ENCODE data around the gene SARS1.
A peak's percentile ranks its signal among the peaks of the same experiment; 100 is the strongest.
"Not testable (repeated sequence)": the region's sequence is repeated elsewhere in the genome, so short reads cannot be mapped to it uniquely, and the experiment has no call there.

SARS1 gene

DNA sequence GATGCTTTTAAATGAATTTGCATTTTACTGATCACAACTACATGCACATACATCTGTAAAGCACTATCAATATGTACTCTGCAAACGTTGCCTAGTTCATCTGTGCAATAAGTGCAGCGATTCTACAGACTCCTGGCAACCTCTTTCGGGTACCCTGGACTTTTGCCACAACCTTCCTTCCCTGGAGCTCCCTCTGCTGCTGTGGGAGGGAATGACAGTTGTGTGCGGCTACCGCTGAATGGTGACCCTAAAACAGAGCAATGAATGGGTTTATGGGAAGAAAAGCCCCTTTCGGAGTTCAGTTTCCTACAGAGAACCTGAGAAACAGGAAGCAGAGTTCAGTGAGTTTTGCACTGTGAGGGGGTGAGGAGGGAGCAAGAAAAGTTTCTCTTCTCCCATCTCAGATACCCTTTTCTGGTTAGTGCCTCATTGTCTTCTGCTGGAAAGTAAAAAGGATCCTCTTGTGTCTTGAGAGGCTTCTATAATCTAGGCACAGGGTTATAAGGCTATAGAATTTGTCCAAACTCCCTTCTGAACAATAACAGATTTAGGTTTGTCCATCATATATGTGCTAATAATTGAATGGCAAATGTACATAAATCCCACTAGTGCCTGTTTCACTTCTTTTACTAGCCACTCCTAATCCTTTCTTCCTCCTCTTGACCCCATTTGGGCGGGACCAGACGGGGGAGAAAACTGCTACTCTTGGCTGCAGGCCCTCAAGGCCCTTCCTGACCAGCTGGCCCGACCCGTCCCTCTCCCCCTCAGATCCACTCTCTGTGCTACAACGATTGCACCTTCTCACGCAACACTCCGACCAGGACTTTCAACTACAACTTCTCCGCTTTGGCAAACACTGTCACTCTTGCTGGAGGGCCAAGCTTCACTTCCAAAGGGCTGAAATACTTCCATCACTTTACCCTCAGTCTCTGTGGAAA is 19.8 kb upstream of the SARS1 start:
- DNase-seq = peak; percentile 76

DNA sequence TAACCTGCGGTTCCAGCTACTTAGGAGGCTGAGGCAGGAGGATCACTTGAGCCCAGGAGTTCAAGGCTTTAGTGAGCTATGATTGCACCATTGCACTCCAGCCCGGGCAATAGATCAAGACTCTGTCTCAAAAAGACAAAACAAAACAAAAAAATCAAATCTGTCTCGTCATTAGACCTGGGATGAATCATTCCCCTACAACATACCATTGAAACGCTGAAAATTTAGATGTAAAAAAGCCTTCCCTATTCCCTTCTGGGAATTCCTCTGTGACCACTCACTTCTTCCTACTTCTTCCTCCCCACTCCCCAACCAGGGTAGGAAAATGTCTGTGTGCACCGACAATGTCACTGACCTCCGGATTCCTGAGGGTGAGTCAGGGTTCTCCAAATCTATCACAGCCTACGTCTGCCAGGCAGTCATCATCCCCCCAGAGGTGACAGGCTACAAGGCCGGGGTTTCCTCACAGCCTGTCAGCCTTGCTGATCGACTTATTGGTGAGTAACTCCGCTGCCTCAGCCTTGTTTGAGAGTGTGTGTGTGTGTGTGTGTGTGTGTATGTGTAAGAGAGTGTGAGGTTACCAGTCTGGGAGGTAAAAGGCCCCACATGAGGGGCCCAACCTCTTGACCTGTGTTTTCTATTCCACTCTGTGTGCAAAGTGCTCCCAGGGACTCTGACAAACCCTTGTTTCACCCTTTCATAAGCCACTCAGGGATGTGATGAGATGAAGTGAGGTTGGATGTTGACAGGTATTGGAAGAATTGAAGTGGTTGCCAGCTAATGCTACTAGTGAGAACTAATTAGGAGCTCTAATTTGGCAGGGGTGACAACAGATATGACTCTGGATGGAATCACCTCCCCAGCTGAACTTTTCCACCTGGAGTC is 16.3 kb upstream of the SARS1 start:
- peak; percentile 50 for DNase-seq

DNA sequence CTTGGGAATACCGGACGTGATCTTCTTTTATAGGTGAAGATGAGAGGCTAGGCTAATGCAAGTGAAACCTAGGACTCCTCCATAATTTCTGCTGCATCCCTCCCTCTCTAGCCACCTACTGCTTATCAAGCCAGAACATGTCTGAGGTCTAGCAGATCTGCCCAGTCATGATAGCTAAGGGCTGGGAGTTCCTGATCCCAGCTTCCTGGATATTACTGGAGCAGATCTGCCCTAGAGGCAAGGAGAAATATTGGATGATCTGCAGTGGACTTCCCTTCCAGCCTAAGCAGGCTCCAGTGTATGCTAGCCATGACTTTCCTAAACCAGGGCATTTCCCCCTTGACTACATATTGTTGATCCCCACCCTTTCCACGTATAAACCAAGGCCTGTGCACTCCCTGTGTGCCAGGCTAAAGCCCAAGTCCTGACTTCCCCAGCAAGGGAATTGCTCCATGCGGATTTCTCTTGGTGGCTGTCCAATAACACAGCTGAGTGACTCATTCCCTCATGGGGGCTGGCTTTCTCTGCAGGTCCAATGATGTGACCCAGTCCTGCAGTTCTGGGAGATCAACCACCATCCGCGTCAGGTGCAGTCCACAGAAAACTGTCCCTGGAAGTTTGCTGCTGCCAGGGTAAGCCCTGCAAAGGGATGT is 15.5 kb upstream of the SARS1 start:
- DNase-seq = no peak

DNA sequence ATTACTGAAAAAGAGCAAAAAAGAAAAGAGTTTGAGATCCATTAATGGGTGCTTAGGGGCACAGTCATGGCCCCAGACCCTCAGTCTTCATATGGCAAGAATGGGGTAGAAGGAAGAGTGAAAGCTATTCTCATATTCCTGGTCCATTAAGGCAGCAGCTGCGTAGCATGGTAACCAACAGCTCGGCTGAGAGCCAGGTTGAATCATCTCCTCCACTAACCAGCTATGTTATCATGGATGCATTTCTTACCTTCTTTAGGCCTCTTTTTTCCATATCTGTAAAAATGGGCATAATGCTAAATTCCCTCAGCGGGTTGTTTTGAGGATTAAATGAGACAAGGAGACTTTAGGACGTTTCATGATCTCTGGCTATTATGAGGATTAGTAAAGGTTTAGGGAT is 15.0 kb upstream of the SARS1 start:
- DNase-seq = no peak

DNA sequence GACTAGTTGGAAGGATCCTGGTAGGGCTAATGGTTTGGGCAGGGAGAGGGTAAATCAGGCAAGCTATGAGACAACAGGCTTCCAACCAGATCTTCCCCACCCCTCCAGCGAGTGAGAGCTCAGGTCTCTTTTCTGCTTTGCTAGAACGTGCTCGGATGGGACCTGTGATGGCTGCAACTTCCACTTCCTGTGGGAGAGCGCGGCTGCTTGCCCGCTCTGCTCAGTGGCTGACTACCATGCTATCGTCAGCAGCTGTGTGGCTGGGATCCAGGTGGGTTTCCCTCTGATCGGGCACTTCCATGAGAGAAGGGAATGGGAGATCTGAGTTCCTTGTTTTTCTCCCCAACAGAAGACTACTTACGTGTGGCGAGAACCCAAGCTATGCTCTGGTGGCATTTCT is 14.0 kb upstream of the SARS1 start:
- DNase-seq = no peak

DNA sequence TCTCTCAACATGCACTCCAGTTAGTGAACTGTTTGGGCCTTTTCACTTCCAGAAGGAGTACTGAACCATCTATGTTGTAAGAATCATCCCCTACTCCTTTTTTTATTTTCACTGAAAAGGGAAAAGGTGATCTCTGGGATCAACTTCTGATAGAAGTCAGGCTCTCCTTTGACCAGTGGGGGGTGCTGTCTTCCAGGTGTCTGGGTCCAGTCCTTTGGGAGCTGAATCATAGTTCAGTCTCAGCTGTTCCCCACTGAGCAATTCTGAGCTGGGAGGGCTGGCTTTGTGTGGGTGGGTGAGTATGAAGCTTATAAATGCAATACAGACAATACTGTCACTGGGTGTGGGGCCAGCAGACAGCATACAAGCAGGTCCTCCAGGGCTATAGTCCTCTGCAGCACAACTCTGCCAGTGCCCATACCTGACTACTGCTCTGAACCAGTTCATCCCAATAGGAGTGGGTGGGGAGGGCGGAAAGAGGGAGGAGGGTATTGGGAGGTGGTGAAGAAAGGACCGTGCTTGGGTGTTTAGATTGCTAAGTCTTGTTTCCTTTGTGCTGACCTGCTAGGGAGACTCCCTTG is 12.5 kb upstream of the SARS1 start:
- peak; percentile 55 for DNase-seq

DNA sequence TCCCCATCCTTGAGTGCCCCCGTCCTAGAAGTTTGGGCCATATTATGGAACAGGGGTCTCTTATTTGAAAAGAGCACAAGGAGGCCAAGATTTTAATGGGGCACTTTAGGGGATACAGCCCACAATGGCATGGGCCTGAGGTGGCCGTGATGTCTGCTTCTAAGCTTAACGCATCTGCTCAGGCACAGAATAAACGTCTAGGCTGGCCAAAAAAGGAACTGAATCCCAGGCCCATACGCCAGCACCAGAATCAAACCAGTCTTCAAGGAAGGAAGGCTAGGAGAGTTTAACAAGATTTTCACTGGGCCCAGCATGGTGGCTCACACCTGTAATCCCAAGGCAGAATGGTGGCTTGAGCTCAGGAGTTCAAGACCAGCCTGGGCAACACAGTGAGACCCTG is 9.2 kb upstream of the SARS1 start:
- DNase-seq = no peak

DNA sequence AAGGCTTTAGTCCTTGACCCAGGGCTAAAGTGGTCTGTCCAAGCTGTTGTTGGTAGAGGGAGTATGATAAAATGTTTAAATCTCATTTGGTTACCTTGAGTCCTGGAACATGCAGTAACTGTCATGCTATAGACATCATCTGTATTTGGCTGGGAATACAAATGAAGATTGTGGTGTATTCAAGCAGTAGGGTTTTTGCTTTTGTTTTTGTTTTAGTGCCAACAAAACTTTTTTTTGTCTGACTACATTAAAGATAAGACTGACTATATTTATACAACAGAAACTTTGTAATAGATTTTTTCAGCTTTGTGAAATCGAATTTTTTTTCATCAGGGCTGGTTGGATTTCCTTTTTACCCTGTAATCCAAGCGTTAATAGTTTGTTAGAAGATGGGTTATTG is 7.4 kb upstream of the SARS1 start:
- DNase-seq = no peak

DNA sequence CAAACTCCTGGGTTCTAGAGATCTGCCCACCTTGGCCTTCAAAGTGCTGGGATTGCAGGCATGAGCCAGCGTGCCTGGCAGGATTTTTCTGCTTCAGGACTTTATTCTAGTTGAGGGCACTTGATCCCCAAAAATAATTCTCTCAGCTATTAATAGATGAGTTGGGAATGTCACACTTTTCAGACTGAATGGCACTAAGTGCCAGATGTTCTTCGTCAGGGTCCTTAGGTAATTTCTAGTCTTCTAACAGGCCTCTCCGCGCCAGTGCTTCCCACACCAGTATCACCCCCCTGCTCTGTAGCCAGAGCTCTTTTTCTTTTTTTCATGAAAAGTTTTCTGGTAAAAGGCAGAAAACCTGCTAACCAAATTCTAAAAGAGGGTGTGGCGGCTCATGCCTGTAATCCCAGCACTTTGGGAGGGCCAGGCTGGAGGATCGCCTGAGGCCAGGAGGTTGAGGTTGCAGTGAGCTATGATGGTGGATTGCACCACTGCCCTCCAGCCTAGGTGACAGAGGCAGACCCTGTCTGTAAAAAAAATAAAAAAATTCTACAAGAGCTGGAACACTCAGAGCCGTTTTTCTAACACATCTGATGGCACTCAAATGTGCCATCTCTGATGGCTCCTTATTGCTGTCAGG is 6.1 kb upstream of the SARS1 start:
- DNase-seq = no peak

DNA sequence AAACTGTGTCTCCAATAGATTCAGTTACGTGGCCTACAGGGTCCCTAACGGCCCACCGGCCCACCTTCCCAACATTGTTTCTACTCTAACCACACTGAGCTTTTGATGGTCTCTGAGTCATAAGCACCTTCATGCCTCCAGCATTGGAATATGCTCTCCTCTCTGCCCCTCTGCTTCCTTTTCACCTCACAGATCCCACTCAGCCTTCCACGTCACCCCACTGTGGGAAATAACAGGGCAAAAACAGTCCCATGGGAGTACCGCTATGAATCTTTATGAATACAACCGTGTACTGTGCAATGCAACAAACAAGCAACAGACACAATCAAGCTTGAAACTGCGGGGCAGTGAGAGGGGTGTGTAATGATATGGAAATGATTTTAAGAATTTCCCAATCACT is 5.3 kb upstream of the SARS1 start:
- no peak for DNase-seq

DNA sequence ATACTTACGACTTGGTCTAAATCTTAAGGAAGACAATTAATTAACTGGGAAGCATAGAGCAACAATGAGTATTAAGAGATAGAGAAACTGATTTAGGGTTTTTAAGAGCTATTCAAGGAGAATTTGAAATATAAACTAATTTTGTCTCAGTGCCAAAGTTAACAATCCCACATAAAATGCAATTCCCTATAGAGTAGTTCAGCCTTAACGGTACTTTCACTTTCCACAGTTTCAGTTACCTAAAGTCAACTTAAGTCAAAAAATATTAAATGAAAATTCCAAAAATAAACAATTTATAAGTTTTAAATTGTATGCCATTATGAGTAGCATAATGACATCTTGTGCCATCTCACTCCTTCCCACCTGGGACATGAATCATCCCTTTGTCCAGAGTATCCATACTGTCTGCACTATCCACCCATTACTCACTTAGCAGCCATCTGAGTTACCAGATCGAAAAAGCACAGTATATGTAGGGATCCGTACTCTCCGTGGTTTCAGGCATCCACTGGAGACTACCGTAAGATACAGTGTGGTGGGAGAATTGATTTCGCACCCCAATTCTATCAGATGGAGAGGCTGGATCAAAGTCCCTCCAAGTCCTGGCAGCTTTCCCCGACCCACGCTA is 4.8 kb upstream of the SARS1 start:
- no peak for DNase-seq

DNA sequence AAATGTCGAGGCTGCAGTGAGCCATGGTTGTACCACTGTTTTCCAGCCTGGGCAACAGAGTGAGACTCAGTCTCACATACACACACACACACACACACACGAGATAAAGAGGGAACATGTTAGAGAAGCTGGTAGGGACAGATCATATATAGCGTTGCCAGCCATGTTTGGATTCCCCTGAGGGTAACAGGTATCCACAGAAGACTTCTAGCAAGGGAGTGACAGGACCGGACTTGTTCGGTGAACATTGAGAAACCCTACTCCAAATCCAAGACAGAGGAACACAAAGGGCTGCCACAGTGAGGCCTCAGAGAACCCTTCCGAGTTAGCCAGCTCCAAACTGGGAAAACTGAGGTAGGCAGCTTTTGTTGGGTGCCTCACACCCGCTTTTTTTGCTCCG is 3.7 kb upstream of the SARS1 start:
- DNase-seq = no peak

DNA sequence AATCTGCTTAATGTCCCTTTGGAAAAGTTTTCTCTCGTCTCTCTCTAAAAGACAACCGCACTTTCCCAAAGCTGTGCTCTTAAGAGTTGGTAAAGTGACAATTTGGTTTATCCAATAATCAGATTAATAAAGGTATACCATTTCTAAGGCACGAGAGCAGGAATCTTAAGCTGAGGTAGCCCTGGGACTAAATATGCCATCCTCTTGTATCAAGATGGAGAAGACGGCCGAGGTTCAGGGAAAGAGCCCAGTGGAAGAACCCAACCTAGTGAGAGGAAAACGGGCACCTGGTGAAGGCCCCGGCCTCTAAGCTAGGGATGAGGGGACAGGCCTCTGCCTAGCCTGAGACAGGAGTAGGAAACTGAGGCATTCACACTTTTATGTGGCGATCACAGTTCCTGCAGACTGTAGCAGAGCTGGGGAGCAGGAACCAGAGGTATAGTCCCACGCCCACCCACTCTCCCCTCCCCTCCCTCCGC is 334 bp upstream of the SARS1 start:
- DNase-seq = no peak

DNA sequence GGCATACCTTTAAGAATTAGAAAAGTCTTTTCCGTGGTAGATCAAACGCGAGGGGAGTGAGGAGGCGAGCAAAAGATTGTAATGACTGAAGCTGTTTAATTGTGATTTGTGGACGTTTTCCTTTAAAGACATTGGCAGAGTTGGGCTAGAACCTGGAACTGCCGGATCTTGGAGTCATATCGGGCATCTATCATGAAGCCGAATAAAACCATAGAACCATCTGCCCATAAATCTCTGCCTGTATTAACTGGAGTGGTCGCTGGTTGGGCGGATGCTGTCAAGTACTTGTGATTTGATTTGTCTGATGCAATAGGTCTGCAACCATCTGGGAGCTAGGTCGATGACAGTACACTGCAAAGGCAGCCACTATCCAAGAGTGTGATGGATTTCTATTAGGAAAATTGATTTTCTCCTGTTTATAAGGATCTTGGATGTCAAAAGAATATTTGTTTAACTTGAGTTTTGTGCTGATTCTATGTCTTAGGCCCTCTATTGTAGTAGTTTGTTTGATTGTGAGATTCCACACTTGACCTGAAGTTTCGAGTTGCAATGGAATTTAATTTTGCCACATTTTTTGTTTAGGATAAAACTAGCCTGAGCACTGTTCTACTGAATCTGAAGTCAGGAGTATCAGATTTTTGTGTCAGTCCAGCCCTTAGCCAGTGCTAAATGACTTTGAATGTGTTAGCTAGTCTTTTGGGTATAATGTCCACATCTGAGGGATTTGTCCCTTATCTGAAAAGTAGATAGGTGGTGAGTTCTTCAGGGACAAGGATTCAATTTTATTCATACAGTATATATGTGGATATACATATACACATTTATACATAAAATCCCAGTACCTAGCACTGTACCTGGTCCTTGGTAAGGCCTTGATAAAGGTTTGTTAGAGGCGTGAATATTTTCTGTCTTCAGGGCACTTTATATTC is 1.2 kb downstream of the SARS1 start:
- DNase-seq = peak; percentile 80

DNA sequence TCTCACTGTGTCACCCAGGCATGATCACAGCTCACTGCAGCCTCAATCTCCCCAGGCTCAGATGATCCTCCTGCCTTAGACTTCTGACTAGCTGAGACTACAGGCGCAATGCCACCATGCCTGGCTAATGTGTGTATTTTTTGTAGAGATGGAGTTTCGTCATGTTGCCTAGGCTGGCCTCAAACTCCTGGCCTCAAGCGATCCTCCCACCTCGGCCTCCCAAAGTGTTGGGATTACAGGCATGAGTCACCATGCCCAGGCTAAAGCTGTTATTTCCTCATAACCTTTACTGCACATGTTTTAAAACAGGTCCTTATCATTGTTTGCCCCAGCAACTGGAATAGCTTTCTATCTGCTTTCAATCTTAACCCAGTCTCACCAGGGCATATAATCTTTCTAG is 2.9 kb downstream of the SARS1 start:
- no peak for DNase-seq

DNA sequence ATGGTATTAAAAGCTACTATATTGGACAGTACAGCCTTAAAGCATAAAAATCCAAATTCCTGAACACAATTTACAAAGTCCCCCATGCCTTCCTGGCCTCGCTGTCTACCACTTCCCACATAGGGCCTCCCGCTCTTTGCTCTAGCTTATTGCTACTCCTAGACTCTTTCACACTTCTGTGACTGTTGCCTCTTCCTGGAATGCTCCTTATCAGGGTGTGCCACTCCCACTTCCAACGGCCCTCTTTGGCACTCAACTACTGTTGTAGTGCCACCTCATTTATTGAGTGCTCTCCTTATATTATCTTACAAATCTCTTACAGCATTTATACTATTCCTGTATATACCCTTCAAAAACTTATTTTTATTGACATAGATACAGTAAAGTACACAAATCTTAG is 4.8 kb downstream of the SARS1 start:
- no peak for DNase-seq

DNA sequence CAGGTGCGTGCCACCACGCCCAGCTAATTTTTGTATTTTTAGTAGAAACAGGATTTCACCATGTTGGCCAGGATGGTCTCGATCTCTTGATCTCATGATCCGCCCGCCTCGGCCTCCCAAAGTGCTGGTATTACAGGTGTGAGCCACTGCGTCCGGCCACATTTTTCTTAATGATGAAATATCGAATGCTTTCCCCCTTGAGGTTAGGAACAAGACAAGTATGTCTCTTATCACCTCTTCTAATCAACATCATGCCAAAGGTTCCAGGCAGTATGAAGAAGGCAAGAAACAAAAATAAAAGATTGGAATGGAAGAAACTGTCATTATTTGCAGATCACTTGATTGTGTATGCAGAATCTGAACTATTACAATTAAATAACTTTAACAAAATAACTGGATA is 7.5 kb downstream of the SARS1 start:
- not testable (repeated sequence) for DNase-seq

DNA sequence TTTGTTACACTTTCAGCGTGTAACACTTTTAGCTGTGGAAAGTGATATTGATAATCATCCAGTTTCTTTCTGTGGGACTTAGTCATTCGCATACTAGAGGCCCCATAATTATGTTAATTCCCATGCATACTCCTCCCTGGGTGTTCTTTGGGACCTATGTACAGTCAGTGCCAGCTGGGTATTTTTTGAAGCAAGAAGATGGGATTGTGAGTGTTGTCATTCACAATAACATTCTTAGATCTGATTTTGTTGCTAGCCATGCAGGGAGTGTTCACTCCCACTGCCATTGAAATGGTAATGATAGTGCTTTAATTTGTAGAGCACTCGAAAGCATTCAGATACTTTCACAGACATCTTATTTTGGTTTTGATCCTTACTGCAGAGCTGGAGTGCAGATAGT is 11.6 kb downstream of the SARS1 start:
- no peak for DNase-seq

DNA sequence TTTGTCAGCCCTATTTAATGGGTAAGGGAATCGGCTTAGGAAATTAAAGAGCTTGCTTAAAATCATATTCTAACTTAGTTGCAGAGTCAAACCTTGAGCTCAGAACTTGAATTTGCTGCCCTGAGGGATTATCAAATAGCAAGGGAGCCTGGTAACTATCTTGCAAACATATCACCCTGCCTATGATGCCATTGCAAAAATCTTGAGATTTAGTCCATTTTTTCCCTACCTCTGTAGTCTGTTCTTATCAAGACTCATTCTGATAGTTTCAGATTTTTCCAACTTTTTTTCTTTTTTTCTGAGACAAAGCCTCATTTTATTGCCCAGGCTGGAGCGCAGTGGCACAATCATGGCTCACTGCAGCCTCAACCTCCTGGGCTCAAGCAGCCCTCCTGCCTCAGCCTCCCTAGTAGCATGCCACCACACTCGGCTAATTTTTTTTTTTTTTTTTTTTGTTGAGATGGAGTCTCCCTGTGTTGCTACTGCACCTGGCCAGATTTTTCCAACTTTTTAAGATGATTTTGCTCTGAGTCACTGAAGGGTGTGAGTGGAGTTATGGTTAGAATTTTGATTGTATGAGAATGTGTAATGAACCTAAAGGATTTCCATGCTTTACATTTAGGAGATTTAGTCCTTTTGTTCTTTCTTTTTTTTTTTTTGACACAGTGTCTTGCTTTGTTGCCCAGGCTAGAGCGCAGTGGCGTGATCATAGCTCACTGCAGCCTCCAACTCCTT is 12.2 kb downstream of the SARS1 start:
- no peak for DNase-seq

DNA sequence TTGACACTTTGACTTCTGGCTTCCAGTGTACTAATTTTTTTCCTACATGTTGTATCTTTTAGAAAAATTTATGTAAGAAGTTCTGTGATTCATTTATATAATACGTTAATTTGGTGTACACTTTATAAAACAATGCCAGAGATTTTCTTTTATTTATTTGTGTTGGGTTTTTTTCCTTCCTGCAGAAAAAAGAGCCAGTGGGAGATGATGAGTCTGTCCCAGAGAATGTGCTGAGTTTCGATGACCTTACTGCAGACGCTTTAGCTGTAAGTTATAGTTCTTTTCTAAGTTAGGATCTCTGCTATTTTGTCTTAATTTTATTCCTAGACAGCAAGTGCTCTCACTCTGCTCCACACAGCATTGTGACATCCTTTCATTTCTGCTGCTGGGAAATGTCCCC is 14.4 kb downstream of the SARS1 start:
- DNase-seq = no peak
